Measurements from ENCODE around the gene IGSF23.

GRCh38 chr19:44653977-44654774 lies 40.8 kb downstream of the IGSF23 start:
- TF ChIP-seq EZH2phosphoT487 (IDR thresholded peaks at IDR 0.05; ENCODE audit: insufficient read depth, low read depth) (no peak), EZH2 (IDR thresholded peaks at IDR 0.05; ENCODE audit: insufficient read depth, poor library complexity, severe bottlenecking) (no peak)

Data from GM23248 (cell line).